Choroid plexus epithelial cell (primary cell): Measurements from ENCODE around the gene CCNF.

ENCODE experiments used
- DNase-seq: peaks from one replicate; pipeline ENCODE4 v3.0.0-alpha.2; 2010; ENCODE audit warnings: low read depth
- H3K4me3 ChIP-seq: 2 replicates; pipeline ENCODE4 v1.5.1; 2011; ENCODE audit warnings: low read depth, mild to moderate bottlenecking, control low read depth, low read length, moderate library complexity
- CTCF ChIP-seq: conservative IDR thresholded peaks from 2 replicates; pipeline ENCODE4 v1.5.1; 2011; ENCODE audit warnings: low read depth, mild to moderate bottlenecking, control low read depth, inconsistent platforms, low read length, moderate library complexity

The CCNF gene

GRCh38 chr16:2450975-2451381, 21.7 kb downstream of the CCNF start:
- H3K4me3 ChIP-seq: no peak overlapping the region
- no peak for TF ChIP-seq CTCF
- DNase-seq: no peak

GRCh38 chr16:2451851-2452320, 22.6 kb downstream of the CCNF start:
- DNase-seq: no peak
- H3K4me3 ChIP-seq: no peak overlapping the region
- no peak for TF ChIP-seq CTCF

- no peak overlapping the region for H3K4me3 ChIP-seq
- DNase-seq: no peak
- no peak for TF ChIP-seq CTCF
Observed at GRCh38 chr16:2452650-2453049, 23.4 kb downstream of the CCNF start.

GRCh38 chr16:2455081-2455845, 26.0 kb downstream of the CCNF start:
- H3K4me3 ChIP-seq: no peak overlapping the region
- TF ChIP-seq CTCF: no peak
- no peak for DNase-seq

GRCh38 chr16:2456551-2457153, 27.4 kb downstream of the CCNF start:
- no peak for TF ChIP-seq CTCF
- DNase-seq: no peak
- H3K4me3 ChIP-seq: no peak overlapping the region

- TF ChIP-seq CTCF: no peak
- H3K4me3 ChIP-seq: no peak overlapping the region
- no peak for DNase-seq
Observed at GRCh38 chr16:2457267-2457666, 28.0 kb downstream of the CCNF start.

- DNase-seq: no peak
- no peak overlapping the region for H3K4me3 ChIP-seq
- TF ChIP-seq CTCF: no peak
Observed at GRCh38 chr16:2457946-2458345, 28.7 kb downstream of the CCNF start.
